Stomach (tissue), 9 donors: ENCODE measurements around the gene SOHLH2. TPM values are rescaled to one million over a fixed set of nuclear protein-coding genes. Genes with fewer than 3 reads are reported as not detected.

ENCODE experiments used
- DNase-seq, 2 donors: peaks; one replicate each; pipeline versions ENCODE4 v3.0.0 to v3.0.0-alpha.2; 2013 to 2019
- H3K27ac ChIP-seq, 5 donors: fragments of 200-600 bp in 4 of 5; sonication (generic) in 4 of 5; one replicate each; pipeline ENCODE4 v1.5.1; 2013 to 2019; ENCODE audit warnings: mild to moderate bottlenecking in 1 of 5, moderate library complexity in 1 of 5
- H3K27me3 ChIP-seq, 3 donors: fragments of 200-600 bp; sonication (generic); one replicate each; pipeline ENCODE4 v1.5.1; 2017 to 2019; ENCODE audit warnings: mixed run types in 1 of 3
- H3K36me3 ChIP-seq, 4 donors: fragments of 200-600 bp; sonication (generic); 1 replicate in 3 of 4; 2 replicates in 1 of 4; pipeline ENCODE4 v1.5.1; 2016 to 2019
- H3K4me1 ChIP-seq, 4 donors: fragments of 200-600 bp; sonication (generic); one replicate each; pipeline ENCODE4 v1.5.1; 2016 to 2019
- H3K4me3 ChIP-seq, 4 donors: fragments of 200-600 bp; sonication (generic) in 3 of 4; one replicate each; pipeline ENCODE4 v1.5.1; 2016 to 2019; ENCODE audit warnings: mild to moderate bottlenecking in 1 of 4
- H3K9me3 ChIP-seq, 4 donors: fragments of 200-600 bp; sonication (generic); one replicate each; pipeline ENCODE4 v1.5.1; 2016 to 2019
- EP300 ChIP-seq: sonication (generic); formaldehyde crosslinking; IDR thresholded peaks from one replicate; pipeline ENCODE4 v1.6.1; 2017; ENCODE audit warnings: antibody characterized with exemption
- POLR2A ChIP-seq, 4 donors: fragments of 450-650 bp; IDR thresholded peaks; one replicate each; pipeline ENCODE4 v1.6.1; 2016; ENCODE audit warnings: antibody characterized with exemption in 4 of 4, control low read depth in 2 of 4, mild to moderate bottlenecking in 1 of 4, moderate library complexity in 1 of 4
- POLR2AphosphoS5 ChIP-seq, 3 donors: sonication (generic); formaldehyde crosslinking; IDR thresholded peaks; one replicate each; pipeline ENCODE4 v1.6.1; 2016; ENCODE audit warnings: antibody characterized with exemption in 3 of 3
- WGBS, 5 donors: extraction: QIAGEN DNeasy Blood & Tissue Kit in 3 of 5; methylation state at CpG; one replicate each; pipeline versions ENCODE4 v1.1.5 to v1.1.7; 2013 to 2018; 5-methylcytosine and 5-hydroxymethylcytosine counted together
- intact Hi-C: fragments of 100-400 bp; cut with DNase I; formaldehyde crosslinking; loops from one replicate; pipeline ENCODE4 v1.15.1; 2023; ENCODE audit warnings: low total_unique reads
- polyA plus RNA-seq, 3 donors: library from polyadenylated mRNA; stranded (reverse); fragments of 200-250 nt; gene quantifications; one replicate each; pipeline ENCODE4 v1.2.3, GENCODE V29; 2013
- total RNA-seq, 5 donors: library from RNA; depleted of rRNA; stranded (reverse); fragments of >200 nt; gene quantifications; one replicate each; pipeline versions ENCODE4 v1.1.0 to v1.2.3, GENCODE V29; 2014 to 2016
- TF ChIP-seq, protein P1 (sequence below), 7 experiments: fragments of 450-650 bp in 4 of 7; fragments of 200-600 bp in 3 of 7; sonication (generic) in 3 of 7; IDR thresholded peaks; one replicate each; pipeline ENCODE4 v1.5.1; 2016 to 2019; ENCODE audit warnings: antibody characterized with exemption in 7 of 7, control low read depth in 2 of 7, mild to moderate bottlenecking in 1 of 7
- donor health status: healthy with polysubstance abuse.
- donor health status: Bipolar disorder and iron deficiency.
- donor health status: healthy.

The SOHLH2 gene
- total and polyA plus RNA-seq, 8 donors = 0.18 to 0.45 (median 0.25) TPM; not detected in 5

GRCh38 chr13:36142735-36143134, 71.6 kb downstream of the SOHLH2 start:
- intact Hi-C loops = no loop called here
- H3K9me3 ChIP-seq = peaks cover 0 to 10% (median 0%) of the 10 kb centered on the region in 4 donors
- H3K36me3 ChIP-seq = no peaks in the 10 kb centered on the region
- no peak overlapping the region for H3K27ac ChIP-seq
- no peaks in the 10 kb centered on the region for H3K27me3 ChIP-seq
- no peak overlapping the region for H3K4me3 ChIP-seq
- TF ChIP-seq, protein P1, sequence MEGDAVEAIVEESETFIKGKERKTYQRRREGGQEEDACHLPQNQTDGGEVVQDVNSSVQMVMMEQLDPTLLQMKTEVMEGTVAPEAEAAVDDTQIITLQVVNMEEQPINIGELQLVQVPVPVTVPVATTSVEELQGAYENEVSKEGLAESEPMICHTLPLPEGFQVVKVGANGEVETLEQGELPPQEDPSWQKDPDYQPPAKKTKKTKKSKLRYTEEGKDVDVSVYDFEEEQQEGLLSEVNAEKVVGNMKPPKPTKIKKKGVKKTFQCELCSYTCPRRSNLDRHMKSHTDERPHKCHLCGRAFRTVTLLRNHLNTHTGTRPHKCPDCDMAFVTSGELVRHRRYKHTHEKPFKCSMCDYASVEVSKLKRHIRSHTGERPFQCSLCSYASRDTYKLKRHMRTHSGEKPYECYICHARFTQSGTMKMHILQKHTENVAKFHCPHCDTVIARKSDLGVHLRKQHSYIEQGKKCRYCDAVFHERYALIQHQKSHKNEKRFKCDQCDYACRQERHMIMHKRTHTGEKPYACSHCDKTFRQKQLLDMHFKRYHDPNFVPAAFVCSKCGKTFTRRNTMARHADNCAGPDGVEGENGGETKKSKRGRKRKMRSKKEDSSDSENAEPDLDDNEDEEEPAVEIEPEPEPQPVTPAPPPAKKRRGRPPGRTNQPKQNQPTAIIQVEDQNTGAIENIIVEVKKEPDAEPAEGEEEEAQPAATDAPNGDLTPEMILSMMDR (IDR thresholded peaks at IDR 0.05) = no peak
- TF ChIP-seq POLR2AphosphoS5 (IDR thresholded peaks at IDR 0.05) (no peak), POLR2A (IDR thresholded peaks at IDR 0.05) (no peak), EP300 (no peak)
- no peaks in the 10 kb centered on the region for H3K4me1 ChIP-seq
- no peak for DNase-seq

DNA sequence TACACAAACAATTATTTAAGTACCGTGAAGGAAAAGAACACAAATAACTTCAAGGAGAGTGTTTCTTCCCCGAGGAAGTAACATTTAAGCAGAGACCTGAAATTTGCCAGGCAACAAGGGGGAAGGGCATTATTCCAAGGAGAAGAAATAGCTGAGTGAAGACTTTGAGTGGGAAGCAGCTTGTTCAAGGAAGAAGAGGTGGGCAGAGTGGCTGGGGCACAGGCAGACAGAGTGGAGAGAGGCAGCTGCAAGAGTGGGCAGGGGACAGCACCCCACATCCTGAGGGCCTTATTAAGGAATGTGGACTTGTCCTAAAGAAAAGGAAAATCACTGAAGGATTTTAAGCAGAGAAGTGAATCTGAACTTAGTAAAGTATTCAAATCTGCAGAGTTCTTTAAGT, 78.5 kb downstream of the SOHLH2 start:
- no peaks in the 10 kb centered on the region for H3K4me1 ChIP-seq
- intact Hi-C loops = no loop called here
- no peak overlapping the region for H3K4me3 ChIP-seq
- H3K36me3 ChIP-seq = no peaks in the 10 kb centered on the region
- no peak overlapping the region for H3K27ac ChIP-seq
- H3K27me3 ChIP-seq = peaks cover 0 to 10% (median 8%) of the 10 kb centered on the region in 3 donors
- 63 to 78% (median 76%) methylated on average over 2 of the region's 2 CpGs for WGBS, 5 donors
- no peak for TF ChIP-seq EP300
- TF ChIP-seq, protein P1 (IDR thresholded peaks at IDR 0.05) = no peak
- no peak for TF ChIP-seq POLR2A (IDR thresholded peaks at IDR 0.05)
- TF ChIP-seq POLR2AphosphoS5 (IDR thresholded peaks at IDR 0.05) = no peak
- DNase-seq = no peak
- H3K9me3 ChIP-seq = no peaks in the 10 kb centered on the region

DNA sequence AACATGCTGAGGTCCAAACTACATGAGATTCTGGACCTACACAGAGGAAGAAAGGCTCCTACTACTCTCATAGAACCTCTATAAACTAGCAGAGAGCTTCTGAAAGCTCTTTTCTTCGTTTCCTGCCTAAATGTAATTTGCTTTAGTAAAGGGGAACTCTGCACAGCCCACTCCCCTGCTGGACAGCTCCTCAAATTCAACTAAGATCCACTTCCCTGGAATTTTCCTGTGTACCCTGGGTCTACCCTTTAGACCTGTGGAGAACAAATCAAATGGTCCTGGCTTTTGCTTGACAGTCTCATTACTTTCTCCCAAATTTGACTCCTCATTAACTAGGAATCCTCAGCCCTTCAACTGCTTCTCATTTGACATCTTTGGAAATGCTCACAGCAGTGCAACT, 79.7 kb downstream of the SOHLH2 start:
- no peak for DNase-seq
- 33 to 61% (median 52%) methylated on average over 1 of the region's 1 CpG for WGBS, 5 donors
- Histone ChIP-seq H3K27me3 (peaks cover 0 to 23% (median 21%) of the 10 kb centered on the region in 3 donors), H3K9me3 (no peaks in the 10 kb centered on the region), H3K36me3 (no peaks in the 10 kb centered on the region), H3K4me3 (no peak overlapping the region), H3K4me1 (peaks cover 0 to 11% (median 4%) of the 10 kb centered on the region in 4 donors), H3K27ac (no peak overlapping the region)
- no peak for TF ChIP-seq POLR2AphosphoS5 (IDR thresholded peaks at IDR 0.05)
- TF ChIP-seq EP300 = no peak
- TF ChIP-seq POLR2A (IDR thresholded peaks at IDR 0.05) = no peak
- TF ChIP-seq, protein P1 (IDR thresholded peaks at IDR 0.05) = no peak
- intact Hi-C loops = no loop called here

- peak in 1 of 2 donors; percentile 25 for DNase-seq
- peaks cover 0 to 28% (median 21%) of the 10 kb centered on the region in 3 donors for H3K27me3 ChIP-seq
- no peak for TF ChIP-seq POLR2A (IDR thresholded peaks at IDR 0.05)
- no peak for TF ChIP-seq POLR2AphosphoS5 (IDR thresholded peaks at IDR 0.05)
- intact Hi-C loops = no loop called here
- WGBS, 5 donors = 48 to 62% (median 57%) methylated on average over 5 of the region's 5 CpGs
- no peaks in the 10 kb centered on the region for H3K36me3 ChIP-seq
- no peak overlapping the region for H3K4me3 ChIP-seq
- no peaks in the 10 kb centered on the region for H3K9me3 ChIP-seq
- peaks cover 0 to 12% (median 4%) of the 10 kb centered on the region in 4 donors for H3K4me1 ChIP-seq
- no peak overlapping the region for H3K27ac ChIP-seq
Observed at GRCh38 chr13:36133950-36134626, 80.3 kb downstream of the SOHLH2 start.

GRCh38 chr13:36132376-36132775, 82.0 kb downstream of the SOHLH2 start:
- Histone ChIP-seq H3K4me1 (peaks cover 0 to 12% (median 4%) of the 10 kb centered on the region in 4 donors), H3K36me3 (no peaks in the 10 kb centered on the region), H3K9me3 (no peaks in the 10 kb centered on the region), H3K27ac (peak overlapping the region in 1 of 5 donors; percentile 66), H3K4me3 (no peak overlapping the region), H3K27me3 (peaks cover 0 to 30% (median 21%) of the 10 kb centered on the region in 3 donors)
- intact Hi-C loops = no loop called here
- TF ChIP-seq POLR2AphosphoS5 (IDR thresholded peaks at IDR 0.05) = no peak
- no peak for TF ChIP-seq EP300
- 82 to 97% (median 90%) methylated on average over 1 of the region's 1 CpG for WGBS, 5 donors
- DNase-seq = no peak
